ENCODE data around the gene TMEM178B.

The TMEM178B gene

GRCh38 chr7:141185369-141185967, 111.6 kb downstream of the TMEM178B start:
- H3K36me3 ChIP-seq (ENCODE audit: control insufficient read depth, low read length), result no peaks in the 10 kb centered on the region

GRCh38 chr7:141189231-141189630, 115.4 kb downstream of the TMEM178B start:
- Histone ChIP-seq H3K36me3 (ENCODE audit: control insufficient read depth, low read length) (no peaks in the 10 kb centered on the region), H3K9me3 (ENCODE audit: control insufficient read depth, insufficient read depth, low read length) (no peaks in the 10 kb centered on the region), H3K4me1 (ENCODE audit: control insufficient read depth, low read length) (no peaks in the 10 kb centered on the region), H3K79me2 (ENCODE audit: control insufficient read depth, low read length) (no peaks in the 10 kb centered on the region), H3K27me3 (ENCODE audit: control insufficient read depth, low read length) (no peaks in the 10 kb centered on the region), H4K20me1 (ENCODE audit: control insufficient read depth, insufficient read depth, low read depth, low read length) (no peaks in the 10 kb centered on the region), H3K9me2 (replicated peaks; ENCODE audit: control insufficient read depth, low read length) (no peaks in the 10 kb centered on the region), H3K27ac (ENCODE audit: low read depth, low read length) (no peak overlapping the region), H3F3A (ENCODE audit: control insufficient read depth, insufficient read depth) (no peaks in the 10 kb centered on the region), H3K4me2 (ENCODE audit: low read length) (no peak overlapping the region), H3K4me3 (ENCODE audit: low read length) (no peak overlapping the region)
- TF ChIP-seq CTCF (IDR thresholded peaks at IDR 0.05; ENCODE audit: low read depth, low read length, poor library complexity, severe bottlenecking) (no peak), EZH2phosphoT487 (IDR thresholded peaks at IDR 0.05; ENCODE audit: borderline replicate concordance, low read length) (no peak)

More at GRCh38 chr7:141185369-141185967, 111.6 kb downstream of the TMEM178B start:
- Histone ChIP-seq H3K4me2 (ENCODE audit: low read length) (no peak overlapping the region), H3K79me2 (ENCODE audit: control insufficient read depth, low read length) (no peaks in the 10 kb centered on the region), H3K9me3 (ENCODE audit: control insufficient read depth, insufficient read depth, low read length) (no peaks in the 10 kb centered on the region), H3K9me2 (replicated peaks; ENCODE audit: control insufficient read depth, low read length) (no peaks in the 10 kb centered on the region), H3K4me3 (ENCODE audit: low read length) (no peak overlapping the region), H4K20me1 (ENCODE audit: control insufficient read depth, insufficient read depth, low read depth, low read length) (no peaks in the 10 kb centered on the region), H3K4me1 (ENCODE audit: control insufficient read depth, low read length) (no peaks in the 10 kb centered on the region), H3K27me3 (ENCODE audit: control insufficient read depth, low read length) (no peaks in the 10 kb centered on the region), H3K27ac (ENCODE audit: low read depth, low read length) (no peak overlapping the region), H3F3A (ENCODE audit: control insufficient read depth, insufficient read depth) (no peaks in the 10 kb centered on the region)
- TF ChIP-seq CTCF (IDR thresholded peaks at IDR 0.05; ENCODE audit: low read depth, low read length, poor library complexity, severe bottlenecking), result no peak
- TF ChIP-seq EZH2phosphoT487 (IDR thresholded peaks at IDR 0.05; ENCODE audit: borderline replicate concordance, low read length), result no peak

- TF ChIP-seq EZH2phosphoT487 (IDR thresholded peaks at IDR 0.05; ENCODE audit: borderline replicate concordance, low read length) (no peak), CTCF (IDR thresholded peaks at IDR 0.05; ENCODE audit: low read depth, low read length, poor library complexity, severe bottlenecking) (no peak)
- H3F3A ChIP-seq (ENCODE audit: control insufficient read depth, insufficient read depth), result no peaks in the 10 kb centered on the region
- H3K4me1 ChIP-seq (ENCODE audit: control insufficient read depth, low read length), result no peaks in the 10 kb centered on the region
- no peaks in the 10 kb centered on the region for H3K27me3 ChIP-seq (ENCODE audit: control insufficient read depth, low read length)
- H4K20me1 ChIP-seq (ENCODE audit: control insufficient read depth, insufficient read depth, low read depth, low read length), result no peaks in the 10 kb centered on the region
- H3K79me2 ChIP-seq (ENCODE audit: control insufficient read depth, low read length), result no peaks in the 10 kb centered on the region
- H3K9me2 ChIP-seq (replicated peaks; ENCODE audit: control insufficient read depth, low read length), result no peaks in the 10 kb centered on the region
- no peak overlapping the region for H3K4me2 ChIP-seq (ENCODE audit: low read length)
- H3K9me3 ChIP-seq (ENCODE audit: control insufficient read depth, insufficient read depth, low read length), result no peaks in the 10 kb centered on the region
- no peak overlapping the region for H3K27ac ChIP-seq (ENCODE audit: low read depth, low read length)
- H3K36me3 ChIP-seq (ENCODE audit: control insufficient read depth, low read length), result no peaks in the 10 kb centered on the region
- no peak overlapping the region for H3K4me3 ChIP-seq (ENCODE audit: low read length)
These were observed 116.6 kb downstream of the TMEM178B start for GRCh38 chr7:141190495-141190894.

Measured in DOHH2 (cell line).